ENCODE results near the gene UGT2B7.

DNA sequence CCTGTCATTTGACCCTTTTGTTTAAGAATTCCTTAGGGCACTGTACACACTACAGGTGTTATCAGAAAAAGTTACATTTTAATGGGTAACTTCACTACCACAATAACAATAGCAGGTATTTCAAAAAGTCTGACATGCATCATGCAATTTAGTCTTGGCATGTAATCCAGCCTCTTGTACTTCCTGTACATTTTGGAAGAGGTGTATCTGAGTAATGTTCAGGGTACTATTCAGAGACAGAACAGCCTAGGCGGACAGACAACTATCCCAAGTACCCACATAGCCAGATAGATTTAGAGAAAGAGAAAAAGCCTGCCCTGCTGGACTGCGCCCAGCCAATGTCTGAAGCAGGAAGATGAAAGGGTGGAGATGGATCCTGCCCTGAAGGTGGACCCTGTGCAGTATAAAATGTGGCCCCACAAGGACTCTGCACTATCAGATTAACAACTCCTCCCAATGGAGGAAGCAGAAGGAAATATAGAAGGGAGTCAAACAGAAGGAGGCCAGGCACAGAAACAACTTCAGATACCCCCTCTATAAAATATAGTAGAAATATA, 8.5 kb downstream of the UGT2B7 start:
- TF ChIP-seq, protein P1, sequence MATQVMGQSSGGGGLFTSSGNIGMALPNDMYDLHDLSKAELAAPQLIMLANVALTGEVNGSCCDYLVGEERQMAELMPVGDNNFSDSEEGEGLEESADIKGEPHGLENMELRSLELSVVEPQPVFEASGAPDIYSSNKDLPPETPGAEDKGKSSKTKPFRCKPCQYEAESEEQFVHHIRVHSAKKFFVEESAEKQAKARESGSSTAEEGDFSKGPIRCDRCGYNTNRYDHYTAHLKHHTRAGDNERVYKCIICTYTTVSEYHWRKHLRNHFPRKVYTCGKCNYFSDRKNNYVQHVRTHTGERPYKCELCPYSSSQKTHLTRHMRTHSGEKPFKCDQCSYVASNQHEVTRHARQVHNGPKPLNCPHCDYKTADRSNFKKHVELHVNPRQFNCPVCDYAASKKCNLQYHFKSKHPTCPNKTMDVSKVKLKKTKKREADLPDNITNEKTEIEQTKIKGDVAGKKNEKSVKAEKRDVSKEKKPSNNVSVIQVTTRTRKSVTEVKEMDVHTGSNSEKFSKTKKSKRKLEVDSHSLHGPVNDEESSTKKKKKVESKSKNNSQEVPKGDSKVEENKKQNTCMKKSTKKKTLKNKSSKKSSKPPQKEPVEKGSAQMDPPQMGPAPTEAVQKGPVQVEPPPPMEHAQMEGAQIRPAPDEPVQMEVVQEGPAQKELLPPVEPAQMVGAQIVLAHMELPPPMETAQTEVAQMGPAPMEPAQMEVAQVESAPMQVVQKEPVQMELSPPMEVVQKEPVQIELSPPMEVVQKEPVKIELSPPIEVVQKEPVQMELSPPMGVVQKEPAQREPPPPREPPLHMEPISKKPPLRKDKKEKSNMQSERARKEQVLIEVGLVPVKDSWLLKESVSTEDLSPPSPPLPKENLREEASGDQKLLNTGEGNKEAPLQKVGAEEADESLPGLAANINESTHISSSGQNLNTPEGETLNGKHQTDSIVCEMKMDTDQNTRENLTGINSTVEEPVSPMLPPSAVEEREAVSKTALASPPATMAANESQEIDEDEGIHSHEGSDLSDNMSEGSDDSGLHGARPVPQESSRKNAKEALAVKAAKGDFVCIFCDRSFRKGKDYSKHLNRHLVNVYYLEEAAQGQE (IDR thresholded peaks at IDR 0.05; ENCODE audit: low read depth, low read length), result no peak
- TF ChIP-seq POLR2AphosphoS2 (IDR thresholded peaks at IDR 0.05; ENCODE audit: low read depth, low read length), result no peak
- TF ChIP-seq SP1 (IDR thresholded peaks at IDR 0.05; ENCODE audit: low read depth, low read length), result no peak
- no peak for TF ChIP-seq ESRRA (IDR thresholded peaks at IDR 0.05; ENCODE audit: low read length)
- TF ChIP-seq POLR2A (IDR thresholded peaks at IDR 0.05; ENCODE audit: low read depth, low read length), result no peak
- TF ChIP-seq CHD1 (IDR thresholded peaks at IDR 0.05; ENCODE audit: low read depth, low read length), result no peak
